GM18858 (cell line): ENCODE measurements around the gene VCAM1.

Experiments used
- ATAC-seq: cut with Tn5 transposase; IDR thresholded peaks from one replicate; pipeline ENCODE4 v1.9.1; 2021; ENCODE audit not compliant: unreplicated experiment

Gene VCAM1

DNA sequence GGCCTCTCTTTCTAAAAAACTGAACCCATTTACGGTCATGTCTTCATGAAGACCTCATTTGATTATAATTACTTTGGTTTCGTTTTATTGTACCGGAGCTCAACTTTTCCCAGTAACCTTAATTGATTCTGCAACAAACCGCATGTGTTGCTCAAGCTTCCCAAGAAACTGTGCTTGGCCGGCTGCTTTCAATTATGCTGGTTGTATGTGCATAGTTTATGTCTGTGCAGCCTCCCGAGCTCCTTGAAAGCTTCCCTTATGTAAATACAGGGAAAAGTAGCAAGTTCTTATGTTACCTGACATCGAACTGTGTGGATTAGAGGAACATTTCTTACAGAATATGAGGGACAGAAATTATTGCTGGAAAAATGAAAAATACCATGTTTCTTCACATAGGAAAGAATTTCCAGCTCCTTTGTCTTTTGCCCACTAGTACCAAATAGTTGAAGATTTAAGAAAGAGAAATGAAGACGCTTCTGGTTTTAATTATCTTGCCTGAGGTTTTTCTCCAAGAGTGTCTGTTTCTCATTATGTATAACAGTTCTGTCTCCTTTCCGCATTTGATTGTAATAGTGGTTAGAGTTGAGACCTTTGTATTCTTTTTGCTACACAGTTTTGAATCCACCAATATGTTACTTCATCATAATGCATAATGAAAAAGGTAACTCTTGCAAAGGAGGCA is 2.1 kb downstream of the VCAM1 start:
- no peak for ATAC-seq

DNA sequence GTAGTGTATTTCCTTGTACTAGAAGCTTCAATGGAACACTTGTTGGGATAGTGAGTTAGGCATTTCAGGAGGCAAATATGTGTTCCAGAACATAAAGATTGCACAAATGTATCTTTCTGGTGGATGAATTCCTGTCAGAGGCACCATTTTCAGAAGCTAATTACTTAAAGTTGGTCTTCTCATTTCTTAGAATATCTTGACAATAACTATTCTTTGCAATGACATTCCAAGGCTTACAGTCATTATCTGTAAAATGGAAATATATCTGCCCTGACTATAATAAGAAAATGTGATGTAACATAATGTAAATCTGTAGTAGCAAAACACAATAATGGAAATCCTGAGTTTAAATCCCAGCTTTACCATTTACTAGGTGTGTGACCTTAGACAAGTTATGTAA is 2.7 kb downstream of the VCAM1 start:
- no peak for ATAC-seq

DNA sequence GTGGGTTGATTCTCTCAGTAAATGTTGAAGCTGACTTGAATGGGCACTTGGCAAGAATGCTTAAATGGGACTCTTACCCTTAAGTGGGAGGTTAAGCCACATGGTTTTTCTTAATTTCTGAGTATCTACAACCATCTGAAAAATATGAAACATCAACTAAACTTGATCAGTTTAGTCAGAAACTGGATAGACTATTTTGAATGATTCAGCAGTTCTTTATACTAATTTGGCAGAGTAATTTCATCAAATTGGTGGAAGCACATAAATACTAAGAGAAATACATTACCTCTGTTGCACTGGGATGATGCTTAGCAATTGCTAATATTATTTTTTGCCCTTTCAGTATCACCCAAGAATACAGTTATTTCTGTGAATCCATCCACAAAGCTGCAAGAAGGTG is 4.7 kb downstream of the VCAM1 start:
- ATAC-seq, result no peak

DNA sequence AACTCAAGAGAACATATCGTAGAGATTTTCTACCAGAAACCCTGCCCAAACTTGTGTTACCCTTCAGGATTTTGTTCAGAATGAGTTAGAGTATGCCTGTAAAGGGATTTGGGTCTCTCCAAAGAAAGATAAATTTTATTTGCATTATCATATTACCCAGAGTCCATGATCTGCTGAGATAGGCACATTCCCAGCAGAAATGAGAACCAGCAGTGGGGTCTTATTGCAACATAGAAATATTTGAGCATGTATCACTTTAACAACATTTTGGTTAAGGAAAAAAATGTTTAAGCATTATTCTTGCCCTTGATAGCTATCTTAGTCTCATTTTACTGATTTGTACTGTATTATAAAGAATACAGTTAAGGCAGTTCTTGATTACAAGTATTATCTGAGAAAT is 10.6 kb downstream of the VCAM1 start:
- ATAC-seq, result no peak

DNA sequence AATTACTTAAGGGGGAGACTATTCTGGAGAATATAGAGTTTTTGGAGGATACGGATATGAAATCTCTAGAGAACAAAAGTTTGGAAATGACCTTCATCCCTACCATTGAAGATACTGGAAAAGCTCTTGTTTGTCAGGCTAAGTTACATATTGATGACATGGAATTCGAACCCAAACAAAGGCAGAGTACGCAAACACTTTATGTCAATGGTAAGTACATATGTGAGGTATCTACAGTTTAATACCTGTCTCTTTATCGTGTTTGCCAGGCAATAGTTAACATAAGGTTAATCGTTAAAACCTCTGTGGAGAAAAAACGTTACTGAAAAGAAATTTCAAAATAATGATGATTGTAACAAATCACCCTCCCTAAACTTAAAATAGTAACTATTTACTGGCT is 11.8 kb downstream of the VCAM1 start:
- ATAC-seq, result no peak

GRCh38 chr1:100731758-100732157 is 12.2 kb downstream of the VCAM1 start:
- ATAC-seq, result no peak

DNA sequence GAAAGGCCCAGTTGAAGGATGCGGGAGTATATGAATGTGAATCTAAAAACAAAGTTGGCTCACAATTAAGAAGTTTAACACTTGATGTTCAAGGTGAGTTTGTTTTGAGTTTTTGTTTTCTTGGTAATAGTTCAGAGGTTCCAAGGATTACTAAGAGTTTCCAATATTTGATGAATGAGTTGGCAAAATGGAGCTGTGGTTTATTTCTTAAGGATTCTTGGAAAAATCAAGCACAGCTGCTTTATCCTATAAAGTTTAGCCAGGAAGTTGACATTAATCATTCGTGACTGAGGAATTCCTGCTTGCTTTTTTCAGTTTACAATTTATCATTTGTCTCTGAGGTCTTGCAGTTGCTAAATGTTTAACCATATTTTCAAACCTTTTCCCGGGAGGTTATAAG is 15.1 kb downstream of the VCAM1 start:
- ATAC-seq, result no peak

- ATAC-seq, result no peak
Measured at GRCh38 chr1:100735244-100735643, 15.7 kb downstream of the VCAM1 start.

DNA sequence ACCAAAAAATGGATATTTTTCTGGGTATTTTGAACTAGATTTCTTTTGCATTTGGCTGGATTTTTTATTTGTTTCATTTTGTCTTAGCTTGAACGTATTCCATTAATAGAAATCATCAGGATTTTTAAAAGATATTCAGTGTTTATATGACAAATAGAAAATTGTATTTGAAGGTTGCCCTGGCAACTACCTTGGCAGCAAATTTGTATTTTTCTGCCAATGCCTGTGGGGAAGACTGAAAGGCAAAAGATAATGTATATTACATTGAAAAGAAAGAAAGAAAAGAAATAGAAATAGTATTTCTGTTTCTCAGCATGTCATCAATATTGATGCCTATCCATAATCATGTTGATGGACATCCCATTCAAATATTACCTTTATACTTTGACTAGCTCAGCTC is 16.8 kb downstream of the VCAM1 start:
- no peak for ATAC-seq

DNA sequence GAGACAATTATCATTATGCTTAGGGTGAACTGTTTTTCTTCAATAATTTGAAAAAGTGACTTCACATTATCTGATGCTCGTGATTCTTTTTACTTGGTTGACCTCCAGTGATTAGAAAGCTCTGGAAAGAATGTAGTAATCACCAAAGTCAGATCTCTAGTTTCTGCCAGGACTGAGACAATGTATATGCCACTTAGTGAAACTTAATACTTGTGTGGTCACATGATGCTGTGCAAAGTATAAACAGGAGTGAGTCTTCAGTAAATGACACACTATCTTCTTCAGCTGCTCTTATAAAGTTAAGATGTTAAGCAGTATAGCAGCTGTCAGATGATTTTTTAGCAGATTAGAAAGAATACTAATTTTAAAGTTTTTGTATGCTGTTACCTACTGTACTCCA is 17.2 kb downstream of the VCAM1 start:
- ATAC-seq, result no peak

DNA sequence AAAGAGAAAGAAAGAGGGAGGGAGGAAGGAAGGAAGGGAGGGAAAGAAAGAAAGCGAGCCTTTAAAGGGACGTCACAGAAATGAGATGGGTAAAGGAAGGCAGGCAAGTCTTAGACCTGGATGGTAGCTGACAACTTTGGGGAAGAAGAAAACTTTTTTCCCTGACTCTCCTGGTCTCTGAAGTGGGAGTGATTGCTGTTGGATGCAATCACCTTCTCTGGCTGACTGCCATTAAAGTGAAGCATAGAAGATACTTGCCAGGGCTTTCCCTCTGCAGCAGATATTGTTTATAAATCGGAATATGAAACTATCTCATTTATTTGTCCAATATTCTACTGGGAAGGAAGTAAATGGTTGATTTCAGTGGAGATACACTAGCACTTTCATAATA is 27.0 kb downstream of the VCAM1 start:
- ATAC-seq, result no peak

- no peak for ATAC-seq
Measured at GRCh38 chr1:100747771-100748170, 28.2 kb downstream of the VCAM1 start.

GRCh38 chr1:100750005-100750885 is 30.7 kb downstream of the VCAM1 start:
- no peak for ATAC-seq

DNA sequence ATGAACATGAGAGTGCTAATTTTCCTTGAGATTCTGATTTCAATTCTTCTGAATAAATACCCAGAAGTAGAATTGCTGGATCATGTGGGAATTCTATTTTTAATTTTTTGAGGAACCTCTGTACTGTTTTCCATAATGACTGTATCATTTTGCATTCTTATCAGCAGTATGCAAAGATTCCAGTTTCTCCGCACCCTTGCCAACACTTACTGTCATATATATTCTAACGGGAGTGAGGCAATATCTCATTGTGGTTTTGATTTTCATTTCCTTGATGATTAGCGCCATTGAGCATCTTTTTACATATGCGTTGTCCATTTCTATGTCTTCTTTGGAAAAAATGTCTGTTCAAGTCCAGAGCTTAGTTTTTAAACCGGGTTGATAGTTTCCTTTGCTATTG is 33.2 kb downstream of the VCAM1 start:
- ATAC-seq, result no peak

GRCh38 chr1:100757946-100758345 is 38.4 kb downstream of the VCAM1 start:
- no peak for ATAC-seq

- ATAC-seq, result no peak
Measured at GRCh38 chr1:100759188-100759587, 39.6 kb downstream of the VCAM1 start.

GRCh38 chr1:100760511-100760910 is 41.0 kb downstream of the VCAM1 start:
- no peak for ATAC-seq

DNA sequence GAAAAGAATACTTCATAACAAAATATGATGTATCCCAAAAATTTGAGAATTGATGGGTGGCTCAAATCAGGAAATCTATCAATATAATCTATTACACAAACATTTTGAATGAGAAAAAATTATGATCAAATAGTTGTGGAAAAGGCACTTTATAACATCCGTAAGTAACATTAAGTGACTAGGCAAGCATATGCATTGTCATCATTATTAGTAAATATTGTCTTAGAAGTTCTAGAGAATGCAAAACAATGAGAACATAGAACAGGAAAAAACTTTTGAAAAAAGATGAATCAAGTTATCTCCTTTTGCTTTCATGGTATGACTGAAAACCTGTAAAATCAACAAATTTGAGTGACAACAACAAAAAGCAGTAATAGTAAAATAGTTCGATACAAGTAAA is 42.9 kb downstream of the VCAM1 start:
- no peak for ATAC-seq

- ATAC-seq, result no peak
Measured at GRCh38 chr1:100767176-100767890, 47.8 kb downstream of the VCAM1 start.

DNA sequence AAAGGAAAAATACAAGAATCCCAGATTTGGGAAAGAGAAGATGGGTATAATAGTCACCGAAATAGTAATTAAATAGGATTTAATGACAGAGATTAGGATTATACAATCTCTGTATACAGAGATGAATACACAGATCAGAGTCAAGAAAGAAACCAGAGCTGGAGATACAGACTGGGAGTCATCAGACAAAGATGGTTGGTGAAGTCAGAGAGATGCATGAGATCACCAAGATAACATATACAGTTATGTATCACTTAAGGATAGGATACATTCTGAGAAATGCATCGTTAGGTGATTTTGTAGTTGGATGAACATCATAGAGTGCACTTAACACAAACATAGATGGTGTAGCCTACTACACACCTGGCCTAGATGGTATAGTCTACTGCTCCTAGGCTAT is 49.8 kb downstream of the VCAM1 start:
- no peak for ATAC-seq

- no peak for ATAC-seq
Measured at GRCh38 chr1:100769906-100770646, 50.5 kb downstream of the VCAM1 start.
